ENCODE measurements around the gene NTN1.

Gene NTN1

GRCh38 chr17:9200699-9201359 is 179.5 kb downstream of the NTN1 start:
- no peak for DNase-seq

- no peak for DNase-seq
These were observed 181.2 kb downstream of the NTN1 start for GRCh38 chr17:9202532-9202931.

- no peak for DNase-seq
These were observed 182.6 kb downstream of the NTN1 start for GRCh38 chr17:9203771-9204425.

GRCh38 chr17:9204637-9205329 is 183.5 kb downstream of the NTN1 start:
- DNase-seq: no peak

DNA sequence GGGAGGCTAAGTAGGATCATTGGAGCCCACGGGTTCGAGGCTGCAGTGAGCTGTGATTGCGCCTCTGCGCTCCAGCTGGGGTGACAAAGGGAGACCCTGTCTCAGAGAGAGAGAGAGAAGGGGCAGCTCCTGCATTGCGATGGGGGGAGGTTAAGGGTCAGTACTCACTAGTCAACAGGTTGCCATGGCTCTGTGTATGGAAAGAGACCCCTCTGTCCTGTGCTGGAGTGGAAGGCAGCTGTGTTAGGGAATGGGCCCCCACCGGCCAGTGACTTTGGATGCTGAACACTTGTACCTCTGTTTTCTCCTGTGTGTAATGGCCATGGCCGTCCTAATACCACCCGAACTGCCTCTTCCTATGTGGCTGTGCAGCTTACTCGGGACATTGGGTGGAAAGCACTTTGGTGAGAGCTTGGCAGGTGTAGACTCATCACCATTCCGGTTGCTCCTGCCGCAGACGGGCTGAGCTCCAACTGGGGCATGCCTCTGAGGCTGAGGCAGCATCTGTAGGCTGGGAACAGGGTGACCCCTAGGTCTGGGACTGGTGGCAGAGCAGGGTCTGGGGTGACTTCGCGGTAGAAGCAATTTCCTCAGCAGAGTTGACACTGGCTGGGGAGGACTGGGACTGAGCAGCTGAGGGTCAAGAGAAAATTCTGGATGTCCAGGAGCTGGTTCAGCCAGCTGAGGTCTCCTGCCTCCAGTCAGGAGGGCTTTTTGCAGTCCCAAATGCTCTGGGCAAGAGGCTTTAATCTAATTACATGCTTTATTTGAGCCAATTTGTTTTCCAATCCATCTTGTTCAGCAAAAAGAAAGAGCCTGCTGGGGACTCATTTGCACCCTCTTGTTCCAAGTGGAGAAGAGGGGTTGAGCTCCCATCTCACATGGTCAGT is 184.5 kb downstream of the NTN1 start:
- DNase-seq: no peak

- no peak for DNase-seq
These were observed 185.0 kb downstream of the NTN1 start for GRCh38 chr17:9206410-9206703.

DNA sequence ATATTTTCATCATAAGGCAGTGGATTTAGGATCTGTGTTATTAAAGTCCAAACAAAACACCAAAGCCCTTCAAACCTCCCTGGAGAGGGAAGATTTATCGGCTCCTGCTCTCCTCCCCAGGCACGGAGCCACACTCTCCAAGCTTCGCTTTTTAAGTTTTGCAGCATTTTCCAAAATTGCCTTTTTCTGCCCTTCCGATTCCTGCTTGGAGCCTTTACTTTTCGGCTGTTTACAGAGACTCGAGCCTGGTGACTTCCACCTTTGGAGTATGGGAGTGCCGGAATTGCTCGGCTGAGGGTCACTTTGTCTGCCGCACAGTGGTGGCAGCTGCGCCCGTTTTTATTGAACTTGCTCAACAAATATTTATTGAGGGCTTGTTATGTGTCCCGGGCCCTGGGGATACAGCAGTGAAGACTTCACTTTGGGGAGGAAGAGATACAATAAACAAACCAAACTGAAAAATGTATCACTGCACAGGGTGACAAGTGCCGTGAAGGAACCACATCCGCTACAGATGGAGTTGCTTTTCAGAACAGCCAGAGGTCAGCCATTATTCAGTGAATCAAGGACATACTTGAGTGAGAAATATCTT is 185.5 kb downstream of the NTN1 start:
- DNase-seq: no peak

DNA sequence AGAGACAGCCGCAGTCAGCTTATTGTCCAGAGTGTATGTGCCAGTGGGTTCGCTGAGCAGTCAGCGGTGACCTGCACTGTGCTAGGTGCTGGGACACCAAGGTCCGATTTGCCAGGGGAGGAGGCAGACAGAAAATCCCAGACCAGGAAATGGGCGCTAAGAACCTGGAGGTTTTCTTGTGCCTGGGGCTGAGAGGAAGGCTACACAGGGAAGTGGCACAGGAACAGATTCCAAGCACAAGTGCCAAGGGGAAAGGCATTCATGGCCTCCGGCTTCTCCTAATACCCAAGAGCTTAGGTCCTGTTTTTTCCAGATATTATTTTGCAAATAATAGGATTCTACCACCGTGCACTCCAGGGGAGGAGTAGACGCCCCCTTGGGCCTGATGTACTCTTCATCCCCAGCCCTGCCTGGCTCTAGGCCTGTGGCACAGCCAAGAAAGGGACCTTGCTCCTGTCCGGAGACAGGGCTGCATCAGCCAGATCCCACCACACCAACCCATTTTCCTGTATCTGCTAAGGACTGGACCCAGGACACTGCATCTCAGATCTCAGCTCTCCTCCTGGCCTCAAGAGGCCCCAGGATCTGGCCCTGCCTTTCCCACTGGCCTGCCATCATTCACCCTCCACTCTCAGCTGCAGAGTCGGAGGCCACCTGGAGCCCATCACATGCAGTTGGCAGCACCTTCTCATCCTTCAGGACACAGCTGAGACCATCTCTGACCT is 187.2 kb downstream of the NTN1 start:
- no peak for DNase-seq

DNA sequence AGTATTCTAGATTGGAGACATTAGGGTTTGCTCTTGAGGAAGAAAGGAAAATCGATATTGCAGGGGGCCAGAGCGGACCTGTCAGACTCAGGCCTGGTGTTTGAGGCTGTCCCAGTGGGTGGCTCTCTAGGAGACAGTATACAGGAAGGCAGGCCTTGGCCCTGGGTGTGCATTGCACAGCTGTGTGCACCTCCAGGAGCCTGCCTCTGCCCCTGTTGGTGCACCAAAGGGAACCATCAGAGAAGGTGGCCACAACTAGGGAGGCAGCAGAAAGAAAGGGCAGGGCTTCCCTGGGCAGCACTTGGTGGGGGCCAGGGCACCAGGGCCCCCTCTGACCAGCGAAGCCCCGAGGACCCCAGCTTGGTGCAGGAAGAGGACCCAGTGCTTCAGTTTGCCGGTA is 188.0 kb downstream of the NTN1 start:
- no peak for DNase-seq

GRCh38 chr17:9209781-9210370 is 188.6 kb downstream of the NTN1 start:
- DNase-seq: no peak

DNA sequence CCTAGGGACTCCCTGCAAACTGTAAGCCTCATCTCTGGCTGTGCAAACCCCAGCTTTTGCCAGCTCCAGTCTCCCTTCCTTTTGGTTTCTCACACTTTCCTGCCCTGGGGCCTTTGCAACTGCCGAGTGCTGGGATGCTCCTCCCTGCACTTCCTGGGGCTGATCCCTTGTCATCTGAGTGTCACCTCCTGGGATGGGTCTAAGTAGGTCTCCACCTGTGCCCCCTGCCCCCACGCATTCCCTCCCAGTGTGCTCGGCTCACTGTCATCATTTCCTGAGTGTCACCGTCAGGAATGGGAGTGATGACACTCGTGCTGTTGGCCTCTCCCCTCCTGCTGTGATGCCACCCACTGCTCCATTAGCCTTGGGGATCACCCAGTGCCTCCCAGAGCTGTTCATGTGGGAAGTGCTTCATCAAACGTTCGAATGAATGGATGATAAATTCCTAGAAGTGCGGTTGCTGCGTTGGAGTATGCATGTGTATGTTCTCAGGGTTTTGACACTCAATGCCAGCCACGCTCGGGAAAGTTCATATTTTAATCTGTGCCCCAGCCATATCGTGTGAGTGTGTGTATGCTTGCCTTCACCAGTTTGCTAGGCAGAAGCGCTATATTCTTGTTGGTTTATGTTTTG is 189.9 kb downstream of the NTN1 start:
- DNase-seq: no peak

- DNase-seq: no peak
These were observed 191.3 kb downstream of the NTN1 start for GRCh38 chr17:9212376-9213302.

DNA sequence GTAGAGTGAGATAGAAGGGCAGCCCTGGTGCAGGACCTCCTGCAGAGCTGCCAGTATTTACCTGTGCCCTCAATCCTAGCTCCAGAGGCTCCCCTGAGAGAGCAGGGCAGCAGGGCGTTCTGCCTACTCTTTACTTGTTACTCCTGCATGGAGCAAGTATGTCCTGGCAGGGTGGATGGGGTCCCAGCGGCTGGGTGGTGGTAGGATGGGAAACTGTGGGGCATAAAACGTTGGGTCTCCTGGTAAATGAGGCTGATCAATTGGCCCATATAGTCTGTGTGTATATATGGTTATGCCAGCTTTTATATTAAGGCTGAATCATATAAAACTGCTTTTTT is 192.0 kb downstream of the NTN1 start:
- no peak for DNase-seq

GRCh38 chr17:9215465-9215864 is 194.2 kb downstream of the NTN1 start:
- no peak for DNase-seq

GRCh38 chr17:9217151-9218056 is 196.1 kb downstream of the NTN1 start:
- no peak for DNase-seq

DNA sequence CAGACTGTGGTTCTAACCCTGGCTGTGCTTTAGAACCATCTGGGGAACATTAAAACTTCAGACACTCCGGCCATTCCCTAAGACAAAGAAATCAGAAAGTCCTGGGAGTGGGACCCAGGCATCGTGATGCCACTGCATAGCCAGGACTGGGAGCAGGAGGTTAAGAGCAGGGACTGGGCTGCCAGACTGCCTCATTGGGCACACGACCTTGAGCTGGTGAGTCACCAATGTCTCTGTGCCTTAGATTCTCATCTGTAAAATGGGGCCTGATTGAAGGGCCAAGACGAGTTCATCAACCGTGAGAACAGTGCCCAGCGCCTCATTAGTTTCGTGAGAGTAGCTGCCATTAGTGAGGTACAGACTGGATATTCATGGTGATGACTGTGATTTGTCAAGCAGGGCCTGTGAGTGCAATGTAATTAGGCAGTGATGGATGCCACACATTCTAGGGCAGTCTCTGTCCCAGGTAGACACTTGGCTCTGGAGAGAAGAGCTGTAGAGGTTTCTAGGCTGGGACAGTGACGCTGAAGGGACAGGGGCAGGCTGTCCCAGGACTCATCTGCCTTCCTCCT is 196.8 kb downstream of the NTN1 start:
- DNase-seq: no peak

DNA sequence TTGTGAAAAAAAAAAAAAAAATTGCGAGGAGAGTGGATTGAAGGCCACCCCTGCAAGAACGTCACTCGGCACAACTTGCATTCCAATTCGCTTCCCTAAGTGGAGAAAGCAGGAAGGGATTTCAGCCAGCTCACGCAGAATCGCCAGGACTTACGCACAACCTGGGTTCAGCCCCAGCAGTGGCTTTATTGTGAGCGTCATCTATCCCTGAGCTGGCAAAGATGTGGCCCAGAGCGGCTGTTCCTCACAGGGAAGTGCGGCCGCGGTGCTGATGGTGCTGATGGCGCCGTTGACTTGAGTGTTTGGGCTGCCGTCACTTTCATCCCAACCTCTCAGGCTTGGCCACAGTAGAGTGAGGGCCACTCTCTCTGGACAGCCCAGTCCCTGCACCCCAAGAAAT is 197.6 kb downstream of the NTN1 start:
- no peak for DNase-seq

- DNase-seq: no peak
These were observed 198.5 kb downstream of the NTN1 start for GRCh38 chr17:9219631-9220397.

Data from CD4-positive, alpha-beta T cell treated with Interleukin-4 for 1 hour (primary cell).